CMK (cell line): ENCODE results near the gene OR1J1.

Experiments used
- DNase-seq: peaks from one replicate; pipeline ENCODE4 v3.0.0-alpha.2; 2010; ENCODE audit warnings: low read depth

Gene OR1J1

DNA sequence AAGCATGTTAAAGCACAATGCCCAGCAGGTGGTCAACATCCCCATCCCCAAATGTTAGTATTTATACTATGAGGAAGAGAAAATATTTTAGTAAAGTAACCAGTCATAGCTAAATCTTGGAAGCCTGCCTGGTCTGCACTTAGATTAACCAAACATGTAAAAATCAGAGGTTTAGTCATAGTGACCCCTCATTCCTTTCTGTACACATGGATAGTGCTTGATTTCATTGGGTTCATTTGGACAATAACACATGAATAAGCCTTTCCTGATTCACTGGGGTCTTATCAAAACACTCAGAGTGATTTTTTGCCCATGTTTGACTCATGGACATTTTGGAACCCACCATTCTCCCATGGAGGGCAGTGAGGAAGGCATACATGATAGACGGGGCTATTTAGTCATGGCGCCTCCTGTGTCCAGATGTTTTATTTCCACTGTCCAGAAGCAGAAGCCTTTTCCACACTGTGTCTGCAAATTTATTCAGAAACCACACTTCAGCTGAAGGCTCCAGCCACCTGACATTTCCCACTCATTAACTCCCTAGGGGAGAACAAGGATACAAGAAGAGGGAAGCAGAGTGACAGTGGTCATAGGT lies 32.5 kb downstream of the OR1J1 start:
- DNase-seq: no peak

- DNase-seq: no peak
Observed at GRCh38 chr9:122444041-122444733, 33.5 kb downstream of the OR1J1 start.

- no peak for DNase-seq
Observed at GRCh38 chr9:122442568-122442967, 35.2 kb downstream of the OR1J1 start.
